C4-2B (cell line): ENCODE results near the gene TRMT112.

Experiments
- H3K27ac ChIP-seq: fragments of 450-650 bp; 2 replicates; pipeline ENCODE4 v1.5.1; 2017
- CTCF ChIP-seq: fragments of 450-650 bp; conservative IDR thresholded peaks from 2 replicates; pipeline ENCODE4 v1.5.1; 2017; ENCODE audit warnings: mild to moderate bottlenecking
- ZFX ChIP-seq: fragments of 450-650 bp; IDR thresholded peaks from 2 replicates; pipeline ENCODE4 v1.6.1; 2017

TRMT112 gene

DNA sequence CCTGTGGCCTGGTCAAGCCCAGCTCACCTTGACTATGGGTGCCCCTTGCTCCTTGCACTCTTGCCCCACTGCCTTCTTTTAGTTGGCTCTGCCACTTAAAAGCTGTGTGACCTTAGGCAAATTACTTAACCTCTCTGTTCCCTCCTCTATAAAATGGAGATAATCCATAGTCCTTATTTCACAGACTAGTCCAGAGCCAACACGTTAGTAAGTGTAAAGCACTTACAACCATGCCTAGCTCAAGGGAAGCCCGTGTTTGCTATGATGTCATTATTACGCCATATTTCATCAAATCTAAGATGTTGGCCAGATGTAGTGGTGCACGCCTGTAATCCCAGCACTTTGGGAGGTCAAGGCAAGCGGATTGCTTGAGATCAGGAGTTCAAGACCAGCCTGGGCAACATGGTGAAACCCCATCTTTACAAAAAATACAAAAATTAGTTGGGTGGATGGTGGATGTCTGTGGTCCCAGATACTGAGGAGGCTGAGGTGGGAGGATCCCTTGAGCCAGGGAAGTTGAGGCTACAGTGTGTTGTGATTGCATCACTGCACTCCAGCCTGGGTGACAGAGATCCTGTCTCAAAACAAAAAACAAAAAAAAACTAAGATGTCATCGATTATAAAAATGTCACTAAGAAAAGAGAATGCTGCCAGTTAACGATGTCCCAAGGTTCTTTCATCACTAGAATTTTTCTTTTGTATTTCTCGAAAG is 20.3 kb upstream of the TRMT112 start:
- TF ChIP-seq CTCF (no peak), ZFX (no peak)
- no peak overlapping the region for H3K27ac ChIP-seq

- TF ChIP-seq CTCF (no peak), ZFX (no peak)
Measured at GRCh38 chr11:64334764-64335735, 17.7 kb upstream of the TRMT112 start.

GRCh38 chr11:64333556-64333955 is 16.2 kb upstream of the TRMT112 start:
- no peak overlapping the region for H3K27ac ChIP-seq
- no peak for TF ChIP-seq CTCF
- no peak for TF ChIP-seq ZFX

More at GRCh38 chr11:64334764-64335735, 17.7 kb upstream of the TRMT112 start:
- H3K27ac ChIP-seq: no peak overlapping the region

DNA sequence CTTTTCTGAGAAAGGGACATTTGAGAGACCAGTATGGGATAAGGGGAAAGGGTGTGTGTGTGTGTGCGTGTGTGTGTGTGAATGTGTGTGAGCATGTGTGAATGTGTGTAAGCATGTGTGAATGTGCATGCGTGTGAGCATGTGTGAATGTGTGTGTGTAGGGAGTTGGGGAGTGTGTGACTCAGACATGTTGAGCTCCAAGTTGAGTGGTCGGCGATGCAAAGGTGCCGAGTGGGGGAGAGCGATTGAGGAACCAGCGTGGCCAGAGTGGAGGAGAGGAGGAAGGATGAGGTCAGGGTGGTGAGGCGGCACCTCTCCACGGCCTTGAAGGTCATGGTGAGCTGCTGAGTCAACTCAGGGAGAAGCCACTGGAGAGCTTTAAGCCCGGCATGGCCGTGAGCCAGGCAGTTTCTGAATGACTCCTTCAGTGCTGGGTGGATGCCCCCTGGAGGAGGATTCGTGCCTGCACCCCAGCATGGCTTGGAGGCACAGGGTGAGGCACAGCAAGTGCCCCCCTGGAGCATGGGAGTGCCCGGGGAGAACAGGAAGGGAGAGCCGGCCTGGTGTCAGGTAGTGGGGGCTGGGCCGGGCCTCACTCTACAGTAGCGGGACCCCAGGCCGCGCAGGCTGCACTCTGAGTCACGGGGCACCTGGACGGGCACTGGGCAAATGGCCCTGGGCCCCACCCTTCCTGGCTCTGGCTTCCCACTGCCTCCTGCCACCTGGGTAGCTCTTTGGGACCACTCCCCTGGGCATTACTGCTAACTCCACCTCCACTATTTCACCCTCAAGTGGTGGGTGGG is 14.4 kb upstream of the TRMT112 start:
- peak overlapping the region; percentile 13 for H3K27ac ChIP-seq
- TF ChIP-seq CTCF (no peak; the same call in 1 of the 2 replicates), ZFX (no peak)

- no peak for TF ChIP-seq CTCF
- TF ChIP-seq ZFX: no peak
- H3K27ac ChIP-seq: peak overlapping the region; percentile 13
Measured at GRCh38 chr11:64330888-64331287, 13.5 kb upstream of the TRMT112 start.

DNA sequence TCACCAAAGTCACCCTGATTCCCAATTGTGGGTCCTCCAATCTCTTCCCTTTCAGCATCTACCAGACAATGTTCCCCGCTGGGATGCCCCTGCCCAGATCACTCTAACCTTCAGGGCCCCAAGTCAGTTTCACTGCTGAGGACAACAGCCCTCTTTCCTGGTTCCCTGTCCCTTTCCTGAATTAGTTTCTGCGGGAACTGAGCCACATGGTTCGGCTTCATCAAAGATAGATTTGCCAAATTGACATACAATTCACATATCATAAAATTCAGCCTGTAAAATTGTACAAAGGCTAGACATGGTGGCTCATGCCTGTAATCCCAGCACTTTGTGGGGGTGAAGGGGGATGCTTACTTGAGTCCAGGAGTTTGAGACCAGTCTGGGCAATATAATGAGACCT is 10.6 kb upstream of the TRMT112 start:
- H3K27ac ChIP-seq: peak overlapping the region; percentile 73; the same call in 1 of the 2 replicates
- TF ChIP-seq CTCF (no peak), ZFX (no peak)
